Astrocyte of the spinal cord (primary cell): Measurements from ENCODE around the gene PEA15.

Source experiments
- DNase-seq: peaks from one replicate; pipeline ENCODE4 v3.0.0; 2011; ENCODE audit warnings: low read depth, low spot score
- H3K4me3 ChIP-seq: 2 replicates; pipeline ENCODE4 v1.5.1; 2011; ENCODE audit warnings: low read depth, mild to moderate bottlenecking, low read length, moderate library complexity
- CTCF ChIP-seq: IDR thresholded peaks from 2 replicates; pipeline ENCODE4 v1.5.1; 2012; ENCODE audit warnings: low read depth, mild to moderate bottlenecking, low read length, inconsistent platforms
- in situ Hi-C: cut with HindIII; loops from 2 replicates; pipeline ENCODE4 v1.10.0; 2017; ENCODE audit warnings: low sequenced_read_pairs

PEA15 gene

DNA sequence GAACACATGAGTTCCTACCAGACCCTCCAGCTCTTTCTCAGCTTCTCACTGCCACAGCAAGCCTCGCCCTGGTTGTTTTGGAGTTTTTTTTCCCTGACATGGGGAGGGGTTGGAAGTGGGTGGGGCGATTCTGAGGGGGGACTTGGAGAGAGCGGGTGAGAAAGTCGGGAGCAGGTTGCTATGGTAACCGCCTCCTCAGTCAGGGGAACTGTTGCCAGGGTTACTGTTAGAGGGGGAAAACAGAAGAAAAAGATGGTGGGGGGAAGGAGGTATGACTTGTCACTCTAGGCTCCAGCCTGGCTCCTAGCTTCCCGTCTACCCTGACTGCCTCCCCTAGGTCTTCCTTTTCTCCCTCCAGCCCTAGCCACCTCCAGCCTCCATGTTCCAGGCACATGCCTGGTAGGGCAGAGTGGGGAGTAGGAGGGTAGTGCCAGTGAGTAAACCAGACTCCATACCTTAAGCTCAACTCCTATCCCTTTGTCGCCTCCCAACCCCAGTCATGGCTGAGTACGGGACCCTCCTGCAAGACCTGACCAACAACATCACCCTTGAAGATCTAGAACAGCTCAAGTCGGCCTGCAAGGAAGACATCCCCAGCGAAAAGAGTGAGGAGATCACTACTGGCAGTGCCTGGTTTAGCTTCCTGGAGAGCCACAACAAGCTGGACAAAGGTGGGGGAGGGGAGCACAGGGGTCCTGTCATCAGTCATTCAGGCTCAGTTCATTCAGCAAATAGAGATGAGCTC, 6.0 kb downstream of the PEA15 start:
- no peak for DNase-seq
- in situ Hi-C loops = no loop called here
- no peak for TF ChIP-seq CTCF
- H3K4me3 ChIP-seq = no peak overlapping the region

- in situ Hi-C loops = no loop called here
- no peak for TF ChIP-seq CTCF
- H3K4me3 ChIP-seq = no peak overlapping the region
- no peak for DNase-seq
Measured at GRCh38 chr1:160214481-160215140, 9.4 kb downstream of the PEA15 start.

DNA sequence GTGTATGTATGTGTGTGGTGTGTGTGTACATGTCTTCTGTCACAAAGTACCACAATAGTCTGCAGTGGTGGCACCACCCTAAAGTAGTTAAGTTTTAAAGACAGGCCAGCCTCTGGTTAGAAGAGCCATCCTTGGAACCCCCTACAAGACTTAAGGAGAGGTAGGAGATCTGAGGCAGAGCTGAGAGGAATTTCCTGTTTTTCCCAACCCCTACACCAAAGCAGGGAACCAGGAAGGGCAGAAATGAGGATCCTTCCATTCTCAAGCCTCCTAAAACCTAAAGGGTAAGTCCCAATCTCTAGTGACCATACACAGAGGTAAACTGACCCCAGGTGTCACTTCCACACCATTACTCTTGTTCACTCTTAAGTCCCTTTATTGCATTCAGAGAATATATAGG, 11.1 kb downstream of the PEA15 start:
- H3K4me3 ChIP-seq = no peak overlapping the region
- DNase-seq = no peak
- TF ChIP-seq CTCF = no peak
- in situ Hi-C loops = no loop called here

- in situ Hi-C loops = no loop called here
- H3K4me3 ChIP-seq = no peak overlapping the region
- no peak for DNase-seq
- no peak for TF ChIP-seq CTCF
Measured at GRCh38 chr1:160217481-160218051, 12.4 kb downstream of the PEA15 start.

- peak; percentile 75 for DNase-seq
Measured at GRCh38 chr1:160219062-160219929, 14.1 kb downstream of the PEA15 start.

More at GRCh38 chr1:160219062-160219929, 14.1 kb downstream of the PEA15 start:
- in situ Hi-C loops = no loop called here
- TF ChIP-seq CTCF = peak; percentile 64
- no peak overlapping the region for H3K4me3 ChIP-seq
